GM19455 (cell line): ENCODE results near the gene LYRM9.
"Not testable (repeated sequence)": the region's sequence is repeated elsewhere in the genome, so short reads cannot be mapped to it uniquely, and the experiment has no call there.

Experiments used
- ATAC-seq: cut with Tn5 transposase; IDR thresholded peaks from one replicate; pipeline ENCODE4 v1.9.1; 2021; ENCODE audit not compliant: unreplicated experiment

LYRM9 gene

DNA sequence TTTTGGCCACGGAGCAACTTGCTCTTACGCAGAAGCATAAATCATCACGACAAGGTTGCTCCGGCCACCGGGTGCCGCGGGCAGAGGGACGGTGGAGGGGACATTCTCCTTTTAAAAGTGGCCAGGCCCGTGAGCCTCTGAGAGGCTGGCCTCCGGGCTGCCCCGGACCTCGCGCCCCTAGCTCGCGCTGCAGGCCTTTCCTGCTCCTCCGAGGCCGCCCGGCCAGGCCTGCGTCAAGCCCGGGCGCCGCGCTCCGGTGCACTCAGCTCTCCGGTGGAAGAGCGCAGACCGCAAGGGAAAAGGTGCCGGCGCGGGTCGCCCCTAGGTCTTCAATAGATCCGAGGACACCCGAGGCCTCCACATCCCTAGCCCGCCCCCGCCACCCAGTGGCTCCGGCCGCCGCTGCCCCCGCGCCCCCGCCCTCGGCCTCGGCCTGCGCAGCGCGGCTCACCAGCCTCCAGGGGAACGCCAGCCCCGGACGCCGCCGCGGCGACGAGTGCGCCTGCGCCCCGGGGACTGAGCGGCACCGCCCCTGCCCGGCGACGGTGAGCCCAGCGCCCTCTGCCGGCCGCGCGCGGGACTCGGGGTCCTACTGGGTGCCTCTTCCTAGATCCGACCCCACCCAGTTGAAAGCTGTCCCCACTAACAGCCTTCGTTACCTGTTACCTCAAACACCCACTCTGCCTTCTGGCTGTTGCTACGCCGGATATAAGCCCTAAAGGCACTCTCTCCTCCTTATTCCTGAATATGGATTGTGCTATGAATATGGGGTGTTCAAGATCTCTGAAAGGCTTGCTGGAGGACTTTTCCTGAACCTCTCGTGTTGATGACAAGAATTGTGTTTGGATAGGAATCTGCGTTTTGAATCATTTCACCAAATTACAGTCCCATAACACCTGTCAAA, at the start of gene LYRM9:
TSS of gene LYRM9 (minus strand) at position 500 of the 904 bp plus-strand sequence. CDS start 10,671 bp downstream, outside the sequence.
- ATAC-seq = peak; percentile 88

DNA sequence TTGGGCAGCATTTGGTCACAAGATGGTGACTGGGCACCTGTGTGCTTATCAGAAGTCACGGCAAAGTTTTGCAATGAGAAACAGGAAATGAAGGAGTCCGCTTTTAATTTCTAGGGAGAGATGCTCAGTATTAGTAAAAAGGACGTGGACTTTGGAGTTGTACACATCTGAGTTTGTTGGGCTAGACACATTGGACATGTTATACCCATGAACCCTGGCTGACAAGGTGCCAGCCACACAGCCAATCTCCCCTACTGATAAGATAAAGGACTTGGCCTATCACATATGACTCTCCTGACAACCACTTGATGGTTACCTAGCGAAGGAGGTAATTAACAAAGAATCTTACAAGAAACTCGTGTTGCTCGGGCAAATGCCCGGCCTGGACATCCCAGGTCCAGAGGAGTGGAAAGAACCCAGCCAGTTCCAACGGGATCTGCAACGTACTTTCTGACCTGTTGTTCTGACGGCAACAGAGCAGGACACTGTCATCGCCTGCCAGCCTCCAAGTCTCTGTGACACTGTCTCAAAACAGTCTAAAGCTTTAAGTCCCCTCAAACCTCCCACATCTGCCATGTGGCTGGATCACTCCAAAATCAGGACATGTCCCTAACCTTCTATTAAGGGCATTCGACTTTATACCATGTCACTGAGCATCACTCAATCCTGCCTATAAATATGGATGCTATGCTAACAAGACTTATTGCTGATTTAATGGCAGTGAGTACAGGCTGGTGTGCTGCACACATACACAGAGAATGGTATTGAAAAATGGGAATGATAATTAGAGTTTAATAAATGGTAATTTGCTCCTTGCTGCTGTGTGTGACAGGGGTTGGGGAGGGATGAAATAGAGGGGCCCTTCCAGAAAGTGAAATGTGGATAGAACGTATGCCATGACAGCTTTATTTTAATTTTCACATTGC, 47.6 kb upstream of the LYRM9 start:
- no peak for ATAC-seq

DNA sequence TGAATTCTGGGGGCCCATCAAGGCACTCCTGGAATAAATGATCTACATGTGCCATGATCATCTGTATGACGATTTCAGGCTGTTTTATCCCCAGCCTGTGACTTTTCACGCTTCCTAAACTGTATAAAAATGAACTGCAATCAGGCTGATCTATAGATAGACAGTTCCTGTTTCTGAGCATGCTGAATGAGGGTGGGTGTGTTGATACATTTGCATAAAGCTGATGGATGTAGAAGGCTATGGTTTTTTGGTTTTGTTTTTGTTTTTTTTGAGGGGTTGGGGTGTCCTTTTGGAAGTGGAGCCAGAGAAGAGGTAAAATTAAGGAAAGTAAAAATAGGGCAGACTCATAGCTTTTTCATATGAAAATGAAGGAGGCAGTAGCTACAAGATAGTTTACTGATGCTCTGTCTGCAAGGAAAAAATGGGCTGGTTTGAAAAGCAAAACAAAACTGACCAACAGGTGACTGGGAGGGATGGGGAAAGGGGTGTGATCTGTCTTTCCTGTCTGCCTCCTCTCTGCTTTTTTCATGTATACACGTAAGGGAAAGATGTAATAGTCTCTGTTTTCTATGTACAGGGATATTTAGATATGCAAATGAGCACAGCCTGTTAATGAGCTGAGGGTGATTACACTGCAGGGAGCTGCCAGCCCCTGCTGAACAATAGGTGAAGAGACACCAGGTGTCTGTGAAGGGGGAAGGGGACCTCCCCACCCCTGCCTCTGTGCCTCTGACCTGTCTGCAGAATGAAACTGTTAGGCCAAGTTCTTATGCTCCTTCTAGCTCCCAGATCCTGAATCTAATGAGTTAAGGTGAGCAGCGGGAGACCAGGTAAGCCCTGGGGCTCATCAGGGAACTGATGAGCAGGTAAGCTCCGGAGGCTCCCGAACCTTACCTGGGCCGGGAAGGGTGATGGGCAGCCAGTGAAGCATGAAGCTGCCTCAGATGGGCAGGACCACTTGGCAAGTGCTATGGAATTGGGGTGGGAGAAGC, 46.6 kb upstream of the LYRM9 start:
- no peak for ATAC-seq

GRCh38 chr17:27938864-27939263, 45.7 kb upstream of the LYRM9 start:
- no peak for ATAC-seq

- no peak for ATAC-seq
Measured at GRCh38 chr17:27938241-27938640, 45.1 kb upstream of the LYRM9 start.

GRCh38 chr17:27937025-27937546, 43.9 kb upstream of the LYRM9 start:
- ATAC-seq = no peak

DNA sequence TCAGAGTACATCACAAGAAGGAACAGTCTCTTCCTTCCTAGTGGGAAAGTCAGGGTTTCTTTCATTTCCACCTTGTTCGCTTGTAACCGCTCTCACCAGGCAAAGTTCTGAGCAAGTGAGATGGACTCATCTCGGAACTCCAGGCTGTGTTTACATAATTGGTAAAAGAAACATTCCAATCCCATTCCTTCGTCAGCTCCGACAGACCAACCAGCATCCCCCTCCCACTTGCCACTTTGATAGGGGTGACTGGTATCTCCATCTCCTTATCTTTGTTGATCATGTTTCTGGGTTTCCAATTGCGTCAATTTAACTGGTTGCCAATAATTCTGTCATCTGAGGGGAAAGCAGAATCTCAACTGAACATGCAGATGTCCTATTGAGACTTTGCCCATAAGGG, 36.8 kb upstream of the LYRM9 start:
- no peak for ATAC-seq

DNA sequence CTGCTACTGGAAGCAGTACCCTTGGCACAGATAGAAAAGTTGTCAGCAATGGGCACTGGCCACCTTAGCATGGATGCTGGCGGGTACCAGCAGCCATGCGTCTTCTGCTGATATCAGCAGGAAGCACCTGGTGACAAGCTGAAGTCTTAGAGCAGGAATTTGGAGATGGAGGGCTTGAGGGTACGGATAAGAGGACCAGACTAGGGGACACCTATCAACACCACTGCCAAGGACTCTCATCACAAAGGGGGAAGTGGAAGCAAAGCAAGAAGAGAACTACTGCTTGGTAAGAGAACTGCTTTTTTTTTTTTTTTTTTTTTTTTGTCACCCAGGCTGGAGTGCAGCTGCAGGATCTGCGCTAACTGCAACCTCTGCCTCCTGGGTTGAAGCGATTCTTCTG, 35.4 kb upstream of the LYRM9 start:
- no peak for ATAC-seq

- no peak for ATAC-seq
Measured at GRCh38 chr17:27927781-27928180, 34.6 kb upstream of the LYRM9 start.

DNA sequence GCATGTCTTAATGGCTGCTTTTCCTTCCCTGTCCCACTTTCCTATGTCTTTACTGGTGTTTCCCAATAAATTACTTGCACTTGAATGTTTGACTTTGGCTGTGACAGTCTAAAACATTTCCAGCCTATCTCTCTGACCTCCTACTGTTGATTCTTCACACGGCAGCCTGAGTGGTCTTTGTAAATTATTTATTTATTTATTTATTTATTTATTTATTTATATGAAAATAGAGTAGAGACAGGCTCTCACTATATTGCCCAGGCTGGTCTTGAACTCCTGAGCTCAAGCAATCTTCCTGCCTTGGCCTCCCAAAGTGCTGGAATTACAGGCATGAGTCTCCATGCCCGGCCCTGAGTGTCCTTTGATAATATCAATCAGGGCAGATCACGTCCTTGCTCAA, 28.4 kb upstream of the LYRM9 start:
- no peak for ATAC-seq

- no peak for ATAC-seq
Measured at GRCh38 chr17:27921077-27921476, 27.9 kb upstream of the LYRM9 start.

GRCh38 chr17:27920569-27920968, 27.4 kb upstream of the LYRM9 start:
- ATAC-seq = no peak

- no peak for ATAC-seq
Measured at GRCh38 chr17:27919079-27919478, 25.9 kb upstream of the LYRM9 start.

DNA sequence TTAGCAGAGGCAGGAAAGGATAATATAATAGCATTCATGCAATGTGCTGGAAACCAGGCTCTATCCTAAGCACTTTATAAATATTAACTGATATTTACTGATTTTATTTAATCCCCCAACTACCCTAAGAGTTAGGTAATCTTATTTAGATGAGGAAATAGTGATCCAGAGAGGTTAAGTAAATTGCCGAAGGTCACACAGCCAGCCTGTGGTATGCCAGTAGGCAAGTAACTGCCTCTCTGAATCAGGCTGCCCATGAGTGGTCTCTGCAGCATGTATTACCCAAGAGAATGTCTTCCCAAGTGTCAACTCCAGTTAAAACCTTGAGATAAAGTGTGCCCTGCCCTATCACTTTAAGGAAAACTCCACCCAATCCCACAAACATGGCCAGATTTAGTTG, 25.3 kb upstream of the LYRM9 start:
- no peak for ATAC-seq

DNA sequence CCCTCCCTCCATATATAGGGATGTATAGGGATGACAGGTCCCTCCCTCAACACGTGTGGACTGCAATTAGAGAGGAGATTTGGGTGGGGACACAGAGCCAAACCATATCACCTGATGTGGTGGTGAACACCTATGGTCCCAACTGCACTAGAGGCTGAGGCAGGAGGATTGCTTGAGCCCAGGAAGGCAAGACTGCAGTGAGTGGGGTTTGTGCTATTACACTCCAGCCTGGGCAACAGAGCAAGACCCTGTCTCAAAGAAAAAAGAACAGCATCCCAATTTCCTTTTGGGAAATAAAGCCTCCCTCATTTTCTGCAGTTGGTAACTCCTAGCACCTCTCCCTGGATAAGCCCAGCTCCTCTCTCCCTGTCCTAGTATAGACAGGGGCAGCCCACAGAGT, 23.8 kb upstream of the LYRM9 start:
- ATAC-seq = no peak

- ATAC-seq = no peak
Measured at GRCh38 chr17:27915709-27916108, 22.5 kb upstream of the LYRM9 start.

GRCh38 chr17:27914382-27914781, 21.2 kb upstream of the LYRM9 start:
- ATAC-seq = no peak

DNA sequence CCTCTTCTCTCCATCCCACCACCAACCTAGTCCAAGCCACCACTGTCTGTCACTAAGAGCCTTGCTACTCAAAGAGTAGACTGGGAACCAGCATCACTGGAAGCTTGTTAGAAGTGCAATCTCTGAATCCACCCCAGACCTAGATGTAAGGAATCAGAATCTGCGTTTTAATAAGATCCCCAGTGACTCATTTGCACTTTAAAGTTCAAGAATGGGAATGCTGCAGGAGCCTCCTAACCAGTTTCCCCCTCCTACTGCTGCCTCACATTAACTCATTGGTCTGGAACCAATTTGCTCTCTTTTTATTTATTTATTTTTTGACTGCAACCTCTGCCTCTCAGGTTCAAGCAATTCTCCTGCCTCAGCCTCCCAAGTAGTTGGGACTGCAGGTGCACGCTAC, 19.8 kb upstream of the LYRM9 start:
- ATAC-seq = no peak

DNA sequence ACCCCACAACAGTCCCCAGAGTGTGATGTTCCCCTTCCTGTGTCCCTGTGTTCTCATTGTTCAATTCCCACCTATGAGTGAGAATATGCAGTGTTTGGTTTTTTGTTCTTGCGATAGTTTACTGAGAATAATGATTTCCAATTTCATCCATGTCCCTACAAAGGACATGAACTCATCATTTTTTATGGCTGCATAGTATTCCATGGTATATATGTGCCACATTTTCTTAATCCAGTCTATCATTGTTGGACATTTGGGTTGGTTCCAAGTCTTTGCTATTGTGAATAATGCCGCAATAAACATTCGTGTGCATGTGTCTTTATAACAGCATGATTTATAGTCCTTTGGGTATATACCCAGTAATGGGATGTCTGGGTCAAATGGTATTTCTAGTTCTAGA, 19.1 kb upstream of the LYRM9 start:
- ATAC-seq = not testable (repeated sequence)

GRCh38 chr17:27907976-27908558, 14.9 kb upstream of the LYRM9 start:
- no peak for ATAC-seq
